ENCODE results near the gene PRDM10. TPM values are rescaled to one million over a fixed set of nuclear protein-coding genes. Genes with fewer than 3 reads are reported as not detected.

Gene PRDM10
- total and polyA plus RNA-seq, 2 experiments from 2014 or later = 4.1 to 12.0 TPM

DNA sequence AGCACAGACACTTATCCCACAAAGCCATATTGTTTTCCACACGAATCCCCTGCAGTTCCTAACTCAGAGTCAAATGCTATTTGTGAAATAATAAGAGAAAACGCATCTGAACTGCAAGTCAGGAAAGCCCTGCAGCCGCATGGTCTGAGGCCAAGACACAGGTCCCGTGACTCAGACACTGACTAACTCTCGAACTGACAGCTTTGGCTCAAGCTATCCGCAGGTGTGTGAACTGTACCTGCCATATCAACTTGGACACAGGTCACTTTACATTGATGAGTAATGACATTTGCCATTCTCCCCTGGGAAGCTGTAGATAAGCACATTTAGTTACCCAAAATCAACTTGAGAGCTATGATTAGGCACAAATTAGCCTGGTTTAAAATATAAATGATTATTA lies 72.3 kb downstream of the PRDM10 start:
- H3K4me3 ChIP-seq = no peak overlapping the region
- H3K27ac ChIP-seq = no peak overlapping the region
- no peaks in the 10 kb centered on the region for H3K9me3 ChIP-seq (ENCODE audit: low read depth)
- TF ChIP-seq, protein P1, sequence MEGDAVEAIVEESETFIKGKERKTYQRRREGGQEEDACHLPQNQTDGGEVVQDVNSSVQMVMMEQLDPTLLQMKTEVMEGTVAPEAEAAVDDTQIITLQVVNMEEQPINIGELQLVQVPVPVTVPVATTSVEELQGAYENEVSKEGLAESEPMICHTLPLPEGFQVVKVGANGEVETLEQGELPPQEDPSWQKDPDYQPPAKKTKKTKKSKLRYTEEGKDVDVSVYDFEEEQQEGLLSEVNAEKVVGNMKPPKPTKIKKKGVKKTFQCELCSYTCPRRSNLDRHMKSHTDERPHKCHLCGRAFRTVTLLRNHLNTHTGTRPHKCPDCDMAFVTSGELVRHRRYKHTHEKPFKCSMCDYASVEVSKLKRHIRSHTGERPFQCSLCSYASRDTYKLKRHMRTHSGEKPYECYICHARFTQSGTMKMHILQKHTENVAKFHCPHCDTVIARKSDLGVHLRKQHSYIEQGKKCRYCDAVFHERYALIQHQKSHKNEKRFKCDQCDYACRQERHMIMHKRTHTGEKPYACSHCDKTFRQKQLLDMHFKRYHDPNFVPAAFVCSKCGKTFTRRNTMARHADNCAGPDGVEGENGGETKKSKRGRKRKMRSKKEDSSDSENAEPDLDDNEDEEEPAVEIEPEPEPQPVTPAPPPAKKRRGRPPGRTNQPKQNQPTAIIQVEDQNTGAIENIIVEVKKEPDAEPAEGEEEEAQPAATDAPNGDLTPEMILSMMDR (IDR thresholded peaks at IDR 0.05; ENCODE audit: low read depth, low read length) = no peak
- peaks cover 3% of the 10 kb centered on the region for H3K36me3 ChIP-seq
- H3K27me3 ChIP-seq = no peaks in the 10 kb centered on the region
- no peak for DNase-seq (ENCODE audit: low read depth in 1 of 2, low spot score in 1 of 2)
- H3K4me1 ChIP-seq (ENCODE audit: low read depth) = no peaks in the 10 kb centered on the region

DNA sequence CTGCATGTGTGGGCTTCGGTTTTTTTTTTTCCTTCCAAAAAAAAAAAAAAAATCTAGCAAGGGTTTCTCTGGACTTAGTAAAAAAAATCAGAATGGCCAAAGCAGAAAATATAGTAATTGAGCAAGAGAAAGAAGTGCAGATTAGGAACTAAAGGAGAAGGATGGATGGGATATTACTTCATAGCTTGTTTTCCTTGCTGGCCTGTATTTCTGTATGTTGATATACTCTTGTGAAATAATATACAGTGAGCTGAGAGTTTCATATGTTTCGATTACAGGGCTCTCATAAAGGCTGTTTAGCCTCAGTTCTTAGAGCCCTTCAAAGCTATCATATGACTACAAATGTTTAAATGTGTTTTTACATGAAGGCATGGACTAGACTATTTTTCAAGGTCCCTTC lies 72.9 kb downstream of the PRDM10 start:
- H3K9me3 ChIP-seq (ENCODE audit: low read depth) = no peaks in the 10 kb centered on the region
- TF ChIP-seq, protein P1 (IDR thresholded peaks at IDR 0.05; ENCODE audit: low read depth, low read length) = no peak

DNA sequence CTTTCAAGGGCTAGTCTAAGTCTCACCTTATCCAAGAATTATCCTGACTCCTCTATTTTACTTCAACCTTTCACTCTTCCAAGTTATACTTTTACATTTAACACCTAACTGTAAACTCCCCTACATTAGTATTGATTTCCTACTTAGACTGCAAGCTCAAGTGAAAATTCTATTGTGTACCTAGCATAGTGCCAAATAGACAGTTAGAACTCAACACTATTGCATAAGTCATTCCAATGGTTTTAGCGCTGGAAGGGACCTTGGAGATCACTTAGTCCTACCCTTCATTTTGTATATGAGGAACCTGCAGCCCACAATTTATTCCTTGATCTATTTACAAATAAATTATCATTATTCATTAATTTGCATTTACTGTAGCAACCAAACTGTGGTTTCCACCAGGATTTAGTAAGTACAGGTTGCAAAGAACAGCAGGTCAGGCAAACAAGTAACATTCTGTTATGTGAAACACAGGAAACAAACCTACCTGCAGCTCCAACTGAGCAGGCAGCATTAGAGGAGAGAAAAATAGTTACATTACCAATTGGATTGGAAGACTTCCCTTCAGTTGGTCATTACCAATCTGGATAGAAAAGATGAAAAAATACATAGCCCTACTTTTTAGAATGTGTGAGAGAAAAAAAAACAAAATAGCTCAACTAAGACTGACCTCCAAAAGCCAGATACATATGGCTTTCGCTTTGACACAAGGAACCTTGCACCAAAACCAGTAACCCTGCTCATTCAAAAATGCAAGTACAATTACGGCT lies 73.5 kb downstream of the PRDM10 start:
- no peak overlapping the region for H3K27ac ChIP-seq
- H3K36me3 ChIP-seq = peaks cover 3% of the 10 kb centered on the region
- no peaks in the 10 kb centered on the region for H3K9me3 ChIP-seq (ENCODE audit: low read depth)
- no peak for DNase-seq (ENCODE audit: low read depth in 1 of 2, low spot score in 1 of 2)
- H3K4me1 ChIP-seq (ENCODE audit: low read depth) = no peaks in the 10 kb centered on the region
- H3K4me3 ChIP-seq = no peak overlapping the region
- TF ChIP-seq, protein P1 (IDR thresholded peaks at IDR 0.05; ENCODE audit: low read depth, low read length) = no peak
- no peaks in the 10 kb centered on the region for H3K27me3 ChIP-seq

More for the DNA sequence above, 72.9 kb downstream of the PRDM10 start:
- H3K27ac ChIP-seq = no peak overlapping the region
- H3K4me1 ChIP-seq (ENCODE audit: low read depth) = no peaks in the 10 kb centered on the region
- H3K36me3 ChIP-seq = peaks cover 3% of the 10 kb centered on the region
- H3K27me3 ChIP-seq = no peaks in the 10 kb centered on the region
- no peak overlapping the region for H3K4me3 ChIP-seq
- no peak for DNase-seq (ENCODE audit: low read depth in 1 of 2, low spot score in 1 of 2)

DNA sequence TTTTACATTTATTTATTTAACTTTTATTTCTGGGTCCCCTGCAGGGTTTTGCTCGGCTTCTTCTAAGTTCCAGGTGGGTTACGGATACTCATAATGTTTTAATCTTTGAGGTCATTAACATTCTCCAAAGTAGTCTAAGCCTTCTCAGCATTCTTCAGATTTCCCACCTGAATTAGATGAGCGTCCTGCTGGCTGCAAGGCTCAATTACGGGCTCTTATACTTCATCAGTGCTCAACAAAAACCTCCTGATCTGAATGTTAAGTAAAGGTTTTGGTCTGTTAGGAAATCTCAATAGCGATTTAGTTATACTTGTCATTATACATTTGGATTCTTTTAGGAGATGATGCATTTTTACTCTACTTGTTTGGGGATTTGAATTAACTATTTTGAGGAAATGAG lies 80.0 kb downstream of the PRDM10 start:
- no peaks in the 10 kb centered on the region for H3K9me3 ChIP-seq (ENCODE audit: low read depth)
- H3K4me1 ChIP-seq (ENCODE audit: low read depth) = no peaks in the 10 kb centered on the region
- H3K36me3 ChIP-seq = no peaks in the 10 kb centered on the region
- TF ChIP-seq, protein P1 (IDR thresholded peaks at IDR 0.05; ENCODE audit: low read depth, low read length) = no peak
- no peak overlapping the region for H3K4me3 ChIP-seq
- DNase-seq (ENCODE audit: low read depth in 1 of 2, low spot score in 1 of 2) = no peak
- no peaks in the 10 kb centered on the region for H3K27me3 ChIP-seq
- no peak overlapping the region for H3K27ac ChIP-seq

DNA sequence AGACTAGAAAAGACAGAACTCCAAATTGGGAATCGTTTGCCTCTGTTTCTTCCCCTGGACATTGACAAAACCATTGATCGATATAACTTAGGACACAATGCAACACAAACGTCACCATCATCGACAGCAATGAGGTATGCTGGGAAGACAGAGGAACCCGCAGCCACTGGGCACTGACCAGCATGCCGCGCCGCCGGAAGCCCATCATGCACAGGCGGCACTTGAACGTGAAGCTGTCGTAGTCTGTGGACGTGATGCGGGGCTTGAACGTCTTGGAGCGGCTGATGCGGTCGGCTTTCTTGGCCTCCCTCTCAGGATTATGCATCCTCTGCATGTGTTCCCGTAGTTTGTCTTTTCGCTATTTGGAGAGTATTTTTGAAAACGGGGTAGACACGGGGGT lies 84.3 kb downstream of the PRDM10 start:
- TF ChIP-seq, protein P1 (IDR thresholded peaks at IDR 0.05; ENCODE audit: low read depth, low read length) = no peak
- Histone ChIP-seq H3K9me3 (ENCODE audit: low read depth) (no peaks in the 10 kb centered on the region), H3K4me3 (no peak overlapping the region), H3K36me3 (peaks cover 14% of the 10 kb centered on the region), H3K27ac (no peak overlapping the region), H3K4me1 (ENCODE audit: low read depth) (no peaks in the 10 kb centered on the region), H3K27me3 (no peaks in the 10 kb centered on the region)
- no peak for DNase-seq (ENCODE audit: low read depth in 1 of 2, low spot score in 1 of 2)
